Measurements from ENCODE around the gene TPST1.

- TF ChIP-seq POLR2A (conservative IDR thresholded peaks at IDR 0.05) = no peak
- no peak for TF ChIP-seq ELF4 (CRISPR knock-in tag; IDR thresholded peaks at IDR 0.05)
- no peak for TF ChIP-seq KAT7 (CRISPR knock-in tag; IDR thresholded peaks at IDR 0.05; ENCODE audit: borderline replicate concordance)
- TF ChIP-seq BACH1 (tag; IDR thresholded peaks at IDR 0.05) = no peak
- TF ChIP-seq TSHZ1 (CRISPR knock-in tag; IDR thresholded peaks at IDR 0.05) = no peak
- no peak for TF ChIP-seq ZBTB8A (IDR thresholded peaks at IDR 0.05; ENCODE audit: partially characterized antibody)
- no peak for TF ChIP-seq SREBF2 (CRISPR knock-in tag; IDR thresholded peaks at IDR 0.05)
- TF ChIP-seq, protein P1, sequence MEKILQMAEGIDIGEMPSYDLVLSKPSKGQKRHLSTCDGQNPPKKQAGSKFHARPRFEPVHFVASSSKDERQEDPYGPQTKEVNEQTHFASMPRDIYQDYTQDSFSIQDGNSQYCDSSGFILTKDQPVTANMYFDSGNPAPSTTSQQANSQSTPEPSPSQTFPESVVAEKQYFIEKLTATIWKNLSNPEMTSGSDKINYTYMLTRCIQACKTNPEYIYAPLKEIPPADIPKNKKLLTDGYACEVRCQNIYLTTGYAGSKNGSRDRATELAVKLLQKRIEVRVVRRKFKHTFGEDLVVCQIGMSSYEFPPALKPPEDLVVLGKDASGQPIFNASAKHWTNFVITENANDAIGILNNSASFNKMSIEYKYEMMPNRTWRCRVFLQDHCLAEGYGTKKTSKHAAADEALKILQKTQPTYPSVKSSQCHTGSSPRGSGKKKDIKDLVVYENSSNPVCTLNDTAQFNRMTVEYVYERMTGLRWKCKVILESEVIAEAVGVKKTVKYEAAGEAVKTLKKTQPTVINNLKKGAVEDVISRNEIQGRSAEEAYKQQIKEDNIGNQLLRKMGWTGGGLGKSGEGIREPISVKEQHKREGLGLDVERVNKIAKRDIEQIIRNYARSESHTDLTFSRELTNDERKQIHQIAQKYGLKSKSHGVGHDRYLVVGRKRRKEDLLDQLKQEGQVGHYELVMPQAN (IDR thresholded peaks at IDR 0.05; ENCODE audit: borderline replicate concordance) = no peak
Measured at GRCh38 chr7:66400400-66400799, 195.3 kb downstream of the TPST1 start.

Measured in K562 (cell line).